HPDE6-E6E7 (cell line): ENCODE results near the gene IFT80.

Experiments used
- DNase-seq: peaks from one replicate; pipeline ENCODE4 v3.0.0; 2011; ENCODE audit warnings: missing footprints; ENCODE audit errors: extremely low spot score

Gene IFT80

GRCh38 chr3:160400702-160401150, 1.7 kb upstream of the IFT80 start:
- no peak for DNase-seq

GRCh38 chr3:160400030-160400701, 1.1 kb upstream of the IFT80 start:
- DNase-seq, result no peak

- no peak for DNase-seq
Observed at GRCh38 chr3:160398820-160399124, 253 bp downstream of the IFT80 start.

GRCh38 chr3:160395297-160395696, 3.7 kb downstream of the IFT80 start:
- DNase-seq, result no peak

GRCh38 chr3:160394009-160394392, 5.0 kb downstream of the IFT80 start:
- no peak for DNase-seq

GRCh38 chr3:160393346-160394008, 5.5 kb downstream of the IFT80 start:
- DNase-seq, result no peak

GRCh38 chr3:160392798-160393197, 6.2 kb downstream of the IFT80 start:
- no peak for DNase-seq

GRCh38 chr3:160390565-160391138, 8.4 kb downstream of the IFT80 start:
- DNase-seq, result no peak

- no peak for DNase-seq
Observed at GRCh38 chr3:160384639-160385318, 14.2 kb downstream of the IFT80 start.

- no peak for DNase-seq
Observed at GRCh38 chr3:160381470-160381869, 17.6 kb downstream of the IFT80 start.

- DNase-seq, result no peak
Observed at GRCh38 chr3:160379628-160380214, 19.3 kb downstream of the IFT80 start.

GRCh38 chr3:160378331-160379109, 20.5 kb downstream of the IFT80 start:
- DNase-seq, result no peak

GRCh38 chr3:160376681-160377080, 22.3 kb downstream of the IFT80 start:
- DNase-seq, result no peak

GRCh38 chr3:160374925-160375324, 24.1 kb downstream of the IFT80 start:
- DNase-seq, result no peak

- no peak for DNase-seq
Observed at GRCh38 chr3:160374472-160374871, 24.6 kb downstream of the IFT80 start.

- no peak for DNase-seq
Observed at GRCh38 chr3:160373655-160374054, 25.4 kb downstream of the IFT80 start.

GRCh38 chr3:160372780-160373179, 26.2 kb downstream of the IFT80 start:
- no peak for DNase-seq

GRCh38 chr3:160370987-160371857, 27.8 kb downstream of the IFT80 start:
- no peak for DNase-seq

GRCh38 chr3:160369784-160370183, 29.2 kb downstream of the IFT80 start:
- DNase-seq, result no peak

GRCh38 chr3:160368804-160369203, 30.2 kb downstream of the IFT80 start:
- no peak for DNase-seq
